NCI-H2171 treated with DMSO at 0.1 percent for 48 hours (cell line): ENCODE measurements around the gene MCM6.

Experiments
- DNase-seq: peaks from one replicate; lab custom pipeline; 2025; lab: John Stamatoyannopoulos, UW

The MCM6 gene

GRCh38 chr2:135863233-135863632 is 13.0 kb downstream of the MCM6 start:
- no peak for DNase-seq

- no peak for DNase-seq
These were observed 13.5 kb downstream of the MCM6 start for GRCh38 chr2:135862718-135863117.

DNA sequence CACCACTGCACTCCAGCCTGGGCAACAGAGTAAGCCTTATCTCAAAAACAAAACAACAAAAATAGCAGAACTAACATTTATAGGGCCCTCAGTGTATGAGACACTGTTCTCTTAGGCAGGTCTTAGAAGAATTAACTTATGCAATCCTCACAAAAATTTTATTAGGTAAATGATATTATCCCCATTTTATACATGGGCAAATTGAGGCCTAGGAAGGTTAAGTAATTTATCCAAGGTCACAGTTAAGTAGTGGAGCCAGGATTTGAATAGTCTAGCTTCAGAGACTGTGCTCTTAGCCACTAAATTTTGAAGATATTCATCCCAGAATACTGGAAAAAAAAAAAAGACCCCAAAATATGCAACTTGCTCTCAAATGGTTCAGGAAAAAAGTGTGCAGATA is 22.8 kb downstream of the MCM6 start:
- no peak for DNase-seq

DNA sequence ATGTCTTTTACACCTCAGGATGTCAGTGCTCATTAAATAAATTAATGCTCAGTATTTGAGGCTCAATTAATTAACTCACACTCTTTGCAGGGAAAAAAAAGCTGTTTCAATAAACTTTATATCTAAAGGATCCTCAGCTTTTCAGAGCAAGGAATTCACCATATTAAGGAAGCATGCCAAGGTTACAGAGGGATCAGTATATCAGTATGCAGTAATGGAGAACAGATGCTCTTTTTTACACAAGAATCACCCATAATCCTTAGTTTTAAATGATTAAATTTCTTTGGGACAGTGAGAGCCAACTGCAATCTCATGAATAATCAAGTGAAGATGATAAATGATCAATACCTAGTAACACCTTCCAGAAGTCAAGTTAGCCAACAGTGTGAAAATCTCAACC is 24.4 kb downstream of the MCM6 start:
- no peak for DNase-seq

GRCh38 chr2:135850892-135851668 is 25.2 kb downstream of the MCM6 start:
- DNase-seq, result no peak

GRCh38 chr2:135849087-135849486 is 27.2 kb downstream of the MCM6 start:
- DNase-seq, result no peak

GRCh38 chr2:135845997-135846396 is 30.2 kb downstream of the MCM6 start:
- DNase-seq, result no peak

DNA sequence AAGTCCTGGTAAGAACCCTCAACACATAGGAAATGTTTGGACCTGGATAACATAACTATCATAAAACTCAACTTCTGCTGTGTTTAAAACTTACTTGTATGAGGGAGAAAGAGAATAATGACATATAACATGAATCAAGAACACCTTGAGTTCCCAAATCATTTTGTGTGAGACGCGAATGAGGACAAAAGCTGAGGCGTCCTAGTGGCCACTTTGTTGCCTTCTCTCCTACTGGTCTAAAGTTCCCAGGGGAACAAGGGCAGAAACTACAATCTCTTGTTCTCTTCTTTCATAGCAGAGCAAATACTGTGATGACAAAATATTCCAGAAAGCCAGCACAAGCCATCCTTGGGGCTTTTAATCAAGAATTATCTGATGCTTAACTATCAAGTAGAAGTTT is 31.0 kb downstream of the MCM6 start:
- DNase-seq, result no peak

DNA sequence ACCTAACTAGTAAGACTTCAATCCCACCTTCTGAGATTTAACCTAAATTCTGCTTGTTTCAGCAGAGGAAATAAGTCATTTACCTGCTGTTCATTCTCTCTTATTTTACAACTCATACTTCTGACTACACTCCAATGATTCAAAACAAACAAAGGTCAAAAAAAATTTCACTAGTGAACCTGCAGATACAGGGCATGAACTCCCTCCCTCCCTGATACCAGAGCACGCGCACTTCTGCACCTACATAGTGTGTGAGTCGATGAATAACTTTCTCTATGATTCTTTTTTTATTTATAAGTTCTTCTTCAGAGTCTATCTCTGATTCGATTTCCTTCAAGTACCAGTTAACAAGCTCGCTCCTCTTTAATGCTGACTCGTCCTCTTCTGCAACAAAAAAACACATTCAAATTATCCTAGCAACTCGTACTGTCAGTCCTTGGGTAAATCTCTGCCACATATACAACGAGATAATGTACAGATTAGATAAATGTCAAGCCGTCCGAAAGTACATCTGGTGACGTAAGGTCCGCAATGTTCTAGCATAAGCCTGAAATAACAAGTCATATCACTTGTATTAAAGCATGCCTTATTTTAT is 31.8 kb downstream of the MCM6 start:
- DNase-seq, result no peak

DNA sequence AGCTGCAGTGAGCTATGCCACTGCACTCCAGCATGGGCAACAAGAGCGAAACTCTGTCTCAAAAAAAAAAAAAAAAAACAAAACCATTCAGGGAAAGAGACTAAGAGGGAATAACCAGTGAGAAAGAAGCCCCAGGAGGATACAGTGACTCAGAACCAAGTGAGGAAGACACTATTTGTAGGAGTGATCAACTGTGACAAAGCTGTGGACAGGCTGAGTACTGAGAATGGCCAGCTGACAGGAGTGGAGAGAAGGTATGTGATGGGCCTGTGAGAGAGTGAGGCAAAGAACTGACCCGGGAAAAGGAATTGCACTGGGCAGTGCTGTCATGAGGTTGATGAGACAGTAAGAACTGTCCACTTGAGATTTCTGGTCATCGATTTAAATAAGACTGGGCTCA is 32.6 kb downstream of the MCM6 start:
- DNase-seq, result no peak

DNA sequence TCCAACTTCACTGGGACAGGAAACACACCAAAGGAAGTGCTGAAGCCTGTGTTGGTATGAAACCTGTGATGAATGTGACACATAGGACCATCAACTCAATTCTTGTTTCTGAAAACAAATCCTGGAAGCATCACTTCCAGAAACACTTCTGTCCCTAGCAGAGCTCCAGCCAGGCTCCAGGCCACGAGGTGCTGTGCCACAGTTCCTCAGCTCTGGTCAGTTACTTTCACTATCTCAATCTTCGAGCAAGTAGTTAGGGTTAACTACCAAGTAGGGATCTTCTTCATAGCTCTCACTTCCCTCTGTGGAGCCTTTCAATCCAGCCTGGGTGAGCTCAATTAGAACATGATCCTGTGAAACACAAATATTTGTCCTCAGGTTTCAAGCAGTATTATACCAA is 35.6 kb downstream of the MCM6 start:
- no peak for DNase-seq

GRCh38 chr2:135839713-135840112 is 36.5 kb downstream of the MCM6 start:
- DNase-seq, result peak; percentile 64

- no peak for DNase-seq
These were observed 37.7 kb downstream of the MCM6 start for GRCh38 chr2:135838502-135838901.

DNA sequence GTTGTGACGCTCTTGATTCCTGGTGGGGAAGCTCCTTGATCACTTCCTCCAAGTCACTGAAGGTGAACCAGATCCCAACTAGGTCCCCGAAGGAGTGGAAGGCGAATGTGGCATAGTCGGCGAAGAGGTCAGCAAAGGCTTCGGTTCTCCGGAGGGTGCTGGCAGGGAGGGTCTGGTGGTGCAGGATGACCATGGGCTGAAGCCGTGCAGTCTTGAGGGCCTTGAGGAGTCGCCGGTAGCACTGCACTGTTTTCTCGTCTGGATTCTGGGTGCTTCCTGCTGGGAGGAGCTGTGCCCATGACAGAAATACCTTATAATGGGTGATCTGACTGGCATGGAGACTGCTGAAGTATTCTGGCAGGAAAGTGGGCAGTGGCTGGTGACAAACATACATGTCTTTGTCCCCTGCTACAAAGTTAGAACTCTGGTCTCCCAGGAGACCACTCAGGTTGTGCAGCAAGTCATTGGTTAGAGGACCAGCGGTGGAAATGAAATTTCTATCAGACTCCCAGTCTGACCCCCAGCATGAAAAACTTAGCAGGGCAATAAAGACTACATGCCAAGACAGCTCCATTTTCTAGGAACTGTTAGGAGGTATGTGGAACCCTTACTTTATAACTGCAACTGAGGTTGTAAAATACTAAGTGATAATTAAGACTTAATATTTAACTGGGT is 39.5 kb downstream of the MCM6 start, which contains the start of gene LCT:
Gene LCT (minus strand): TSS at position 589 of the 675 bp plus-strand sequence. CDS start 15 bp downstream, at position 574.
- no peak for DNase-seq

GRCh38 chr2:135832891-135833290 is 43.4 kb downstream of the MCM6 start:
- no peak for DNase-seq

- DNase-seq, result no peak
These were observed 44.9 kb downstream of the MCM6 start for GRCh38 chr2:135831180-135831812.

GRCh38 chr2:135829378-135830135 is 46.7 kb downstream of the MCM6 start:
- peak; percentile 52 for DNase-seq

GRCh38 chr2:135826544-135826943 is 49.7 kb downstream of the MCM6 start:
- DNase-seq, result no peak

DNA sequence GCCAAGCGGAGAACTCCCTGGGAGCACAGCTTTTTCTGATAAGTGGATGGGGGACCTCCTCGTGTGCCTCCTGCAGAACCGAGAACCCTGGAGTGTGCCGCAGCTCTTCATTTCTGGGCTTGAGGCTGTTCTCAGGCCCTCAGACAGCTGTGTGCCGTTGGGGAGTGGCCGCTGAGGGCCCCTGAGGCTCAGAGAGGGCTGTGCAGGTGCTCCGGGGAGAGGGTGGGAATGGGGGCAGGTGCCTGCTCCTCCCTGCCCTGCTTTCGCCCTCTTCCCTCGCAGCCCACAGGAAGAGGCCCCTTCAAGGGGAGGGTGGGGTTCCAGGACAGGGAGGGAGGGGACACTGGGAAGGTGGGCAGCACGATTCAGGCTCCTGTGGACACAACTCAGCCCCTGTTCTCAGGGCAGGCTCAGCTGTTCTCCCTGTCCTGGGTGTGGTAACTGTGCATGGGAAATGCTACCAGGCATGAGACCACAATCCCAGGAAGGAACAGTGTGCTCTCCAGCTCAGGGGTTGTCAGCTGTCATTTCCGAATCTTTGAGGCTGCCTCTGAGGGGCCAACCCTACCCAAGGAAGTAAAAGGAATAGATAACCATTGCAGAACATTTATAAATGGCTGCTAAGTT is 50.6 kb downstream of the MCM6 start:
- DNase-seq, result no peak

DNA sequence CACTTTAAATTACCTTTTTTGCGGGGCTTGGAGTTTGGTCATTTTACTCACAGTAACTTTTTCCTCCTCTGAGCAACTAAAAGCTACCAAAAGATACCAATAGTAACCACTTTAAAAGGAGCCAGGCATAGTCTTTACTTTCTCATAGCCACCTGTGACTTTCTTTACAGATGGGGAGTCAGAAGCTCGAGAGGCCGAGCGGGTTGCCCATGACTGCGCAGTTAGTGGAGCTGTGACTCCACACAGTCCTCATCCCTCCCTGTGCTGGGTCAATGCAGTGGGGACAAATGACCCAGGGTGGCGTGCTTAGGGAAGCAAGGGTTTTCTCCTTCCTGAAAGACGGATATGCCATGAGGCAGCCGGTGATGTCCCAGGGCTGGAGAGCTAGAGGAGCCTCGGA is 51.1 kb downstream of the MCM6 start:
- no peak for DNase-seq

- DNase-seq, result no peak
These were observed 53.4 kb downstream of the MCM6 start for GRCh38 chr2:135822855-135823254.
